ENCODE data around the gene WDR70. TPM values are rescaled to one million over a fixed set of nuclear protein-coding genes. Genes with fewer than 3 reads are reported as not detected.
"Not testable (repeated sequence)": the region's sequence is repeated elsewhere in the genome, so short reads cannot be mapped to it uniquely, and the experiment has no call there.

WDR70 gene
- total RNA-seq, 2 donors from 2014 or later = 18.0 to 25.3 TPM

- no peak overlapping the region for H3K27ac ChIP-seq
- ATAC-seq (ENCODE audit: insufficient number of reproducible peaks, low FRiP score, low read depth) = no peak
- peaks cover 8% of the 10 kb centered on the region for H3K9me3 ChIP-seq
These were observed 414.0 kb downstream of the WDR70 start for GRCh38 chr5:37792975-37793631.

GRCh38 chr5:37795292-37795691 lies 416.2 kb downstream of the WDR70 start:
- not testable (repeated sequence) for H3K9me3 ChIP-seq; H3K27ac ChIP-seq; H3K36me3 ChIP-seq; ATAC-seq (ENCODE audit: insufficient number of reproducible peaks, low FRiP score, low read depth); H3K4me3 ChIP-seq; DNase-seq (ENCODE audit: low spot score); H3K27me3 ChIP-seq (replicated peaks; ENCODE audit: insufficient read depth); H3K4me1 ChIP-seq (ENCODE audit: control insufficient read depth in 1 of 2, low read depth in 2 of 2)

More at GRCh38 chr5:37792975-37793631, 414.0 kb downstream of the WDR70 start:
- Histone ChIP-seq H3K27me3 (replicated peaks; ENCODE audit: insufficient read depth) (no peaks in the 10 kb centered on the region), H3K4me3 (no peak overlapping the region), H3K4me1 (ENCODE audit: control insufficient read depth in 1 of 2, low read depth in 2 of 2) (no peaks in the 10 kb centered on the region), H3K36me3 (no peaks in the 10 kb centered on the region)
- DNase-seq (ENCODE audit: low spot score) = no peak
- TF ChIP-seq CTCF (IDR thresholded peaks at IDR 0.05) = no peak

- H3K9me3 ChIP-seq; H3K36me3 ChIP-seq; H3K4me3 ChIP-seq; H3K27me3 ChIP-seq (replicated peaks; ENCODE audit: insufficient read depth); ATAC-seq (ENCODE audit: insufficient number of reproducible peaks, low FRiP score, low read depth); H3K4me1 ChIP-seq (ENCODE audit: control insufficient read depth in 1 of 2, low read depth in 2 of 2); H3K27ac ChIP-seq; DNase-seq (ENCODE audit: low spot score): not testable (repeated sequence)
These were observed 417.3 kb downstream of the WDR70 start for GRCh38 chr5:37796435-37796834.

DNA sequence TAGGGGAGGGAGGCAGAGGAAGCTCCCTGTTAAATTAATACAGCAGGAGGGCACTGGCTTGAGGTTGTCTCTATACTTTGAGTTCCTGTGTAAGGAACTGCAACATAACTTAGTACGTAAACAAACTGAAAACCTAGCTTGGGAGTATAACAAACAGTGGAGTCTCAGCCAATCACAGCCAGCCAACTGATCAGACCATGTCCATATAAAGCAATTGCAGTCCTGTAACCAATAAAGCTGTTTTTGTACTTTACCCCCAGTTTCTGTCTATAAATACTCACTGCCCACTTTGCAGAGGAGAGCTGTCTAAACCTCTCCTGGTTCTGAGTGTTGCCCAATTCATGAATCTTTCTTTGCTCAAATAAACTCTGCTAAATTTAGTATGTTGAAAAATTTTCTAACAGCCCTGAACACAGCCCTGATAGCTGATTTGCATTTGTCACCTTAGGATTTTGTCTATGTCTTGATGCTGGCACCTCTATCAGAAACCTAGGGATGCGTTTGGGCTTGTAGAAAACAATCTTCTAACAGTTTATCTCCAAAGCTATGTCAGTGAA lies 420.8 kb downstream of the WDR70 start:
- no peak for DNase-seq (ENCODE audit: low spot score)
- Histone ChIP-seq H3K9me3 (peaks cover 5% of the 10 kb centered on the region), H3K27ac (no peak overlapping the region), H3K27me3 (replicated peaks; ENCODE audit: insufficient read depth) (no peaks in the 10 kb centered on the region), H3K4me1 (ENCODE audit: control insufficient read depth in 1 of 2, low read depth in 2 of 2) (no peaks in the 10 kb centered on the region), H3K36me3 (no peaks in the 10 kb centered on the region), H3K4me3 (no peak overlapping the region)
- no peak for ATAC-seq (ENCODE audit: insufficient number of reproducible peaks, low FRiP score, low read depth)
- TF ChIP-seq CTCF (IDR thresholded peaks at IDR 0.05) = no peak

GRCh38 chr5:37801521-37801920 lies 422.4 kb downstream of the WDR70 start:
- no peak for TF ChIP-seq CTCF (IDR thresholded peaks at IDR 0.05)
- Histone ChIP-seq H3K36me3 (no peaks in the 10 kb centered on the region), H3K27ac (no peak overlapping the region), H3K27me3 (replicated peaks; ENCODE audit: insufficient read depth) (no peaks in the 10 kb centered on the region), H3K4me3 (no peak overlapping the region), H3K9me3 (no peaks in the 10 kb centered on the region), H3K4me1 (ENCODE audit: control insufficient read depth in 1 of 2, low read depth in 2 of 2) (no peaks in the 10 kb centered on the region)
- no peak for DNase-seq (ENCODE audit: low spot score)
- ATAC-seq (ENCODE audit: insufficient number of reproducible peaks, low FRiP score, low read depth) = no peak

Other genes with a start within 250 kb of the WDR70 start
- gene CPLANE1, start 129.9 kb upstream of the WDR70 start, total RNA-seq = 10 to 100 TPM; 24.1 to 44.0 TPM
- 10 to 100 TPM; 14.8 to 30.8 TPM for gene NUP155, start 8.2 kb upstream of the WDR70 start, total RNA-seq

Data from thoracic aorta (tissue), 2 donors.